HG02870 (cell line): Measurements from ENCODE around the gene SP1.
"Not testable (repeated sequence)": the region's sequence is repeated elsewhere in the genome, so short reads cannot be mapped to it uniquely, and the experiment has no call there.

Experiments
- ATAC-seq: cut with Tn5 transposase; IDR thresholded peaks from one replicate; pipeline ENCODE4 v1.9.1; 2021; ENCODE audit warnings: mild to moderate bottlenecking, moderate library complexity; ENCODE audit not compliant: unreplicated experiment

The SP1 gene

DNA sequence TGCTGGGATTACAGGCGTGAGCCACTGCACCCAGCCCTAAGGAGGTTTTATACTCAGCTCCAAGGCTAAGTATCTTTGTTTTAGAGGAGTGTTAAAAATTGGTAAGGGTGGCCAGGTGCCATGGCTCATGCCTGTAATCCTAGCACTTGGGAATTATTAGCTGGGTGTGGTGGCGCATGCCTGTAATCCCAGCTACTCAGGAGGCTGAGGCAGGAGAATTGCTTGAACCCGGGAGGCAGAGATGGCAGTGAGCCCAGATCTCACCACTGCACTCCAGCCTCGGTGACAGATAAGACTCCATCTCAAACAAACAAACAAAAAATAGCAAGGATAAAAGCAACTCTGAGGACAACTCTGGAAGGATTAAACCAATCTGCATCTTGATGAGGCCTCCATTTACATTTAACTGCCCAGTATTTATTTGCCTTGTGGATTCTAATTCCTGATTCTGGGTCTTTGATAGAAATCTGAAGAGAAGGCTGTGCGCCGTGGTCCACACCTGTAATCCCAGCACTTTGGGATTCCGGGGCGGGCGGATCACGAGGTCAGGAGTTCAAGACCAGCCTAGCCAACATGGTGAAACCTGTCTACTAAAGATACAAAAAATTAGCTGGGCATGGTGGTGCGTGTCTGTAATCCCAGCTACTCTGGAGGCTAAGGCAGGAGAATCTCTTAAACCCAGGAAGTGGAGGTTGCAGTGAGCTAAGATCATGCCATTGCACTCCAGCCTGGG, 64.8 kb downstream of the SP1 start:
- ATAC-seq = not testable (repeated sequence)

DNA sequence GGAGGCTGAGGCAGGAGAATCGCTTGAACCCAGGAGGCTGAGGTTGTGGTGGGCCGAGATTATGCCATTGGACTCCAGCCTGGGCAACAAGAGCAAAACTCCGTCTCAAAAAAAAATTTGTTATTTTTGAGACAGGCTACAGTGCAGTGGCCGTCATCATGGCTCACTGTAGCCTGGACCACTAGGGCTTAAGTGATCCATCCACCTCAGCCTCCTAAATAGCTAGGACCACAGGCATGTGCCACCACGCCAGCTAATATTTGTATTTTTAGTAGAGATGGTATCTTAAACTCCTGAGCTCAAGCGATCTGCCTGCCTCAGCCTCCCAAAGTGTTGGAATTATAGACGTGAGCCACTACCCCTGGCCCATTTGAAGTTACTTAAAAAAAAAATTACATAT, 71.0 kb downstream of the SP1 start:
- no peak for ATAC-seq

GRCh38 chr12:53451661-53452158, 71.7 kb downstream of the SP1 start, which contains the start of gene PCBP2:
Gene PCBP2 (plus strand): TSS chr12:53452102. CDS start chr12:53454801, 2,699 bp downstream.
- ATAC-seq = peak; percentile 96

DNA sequence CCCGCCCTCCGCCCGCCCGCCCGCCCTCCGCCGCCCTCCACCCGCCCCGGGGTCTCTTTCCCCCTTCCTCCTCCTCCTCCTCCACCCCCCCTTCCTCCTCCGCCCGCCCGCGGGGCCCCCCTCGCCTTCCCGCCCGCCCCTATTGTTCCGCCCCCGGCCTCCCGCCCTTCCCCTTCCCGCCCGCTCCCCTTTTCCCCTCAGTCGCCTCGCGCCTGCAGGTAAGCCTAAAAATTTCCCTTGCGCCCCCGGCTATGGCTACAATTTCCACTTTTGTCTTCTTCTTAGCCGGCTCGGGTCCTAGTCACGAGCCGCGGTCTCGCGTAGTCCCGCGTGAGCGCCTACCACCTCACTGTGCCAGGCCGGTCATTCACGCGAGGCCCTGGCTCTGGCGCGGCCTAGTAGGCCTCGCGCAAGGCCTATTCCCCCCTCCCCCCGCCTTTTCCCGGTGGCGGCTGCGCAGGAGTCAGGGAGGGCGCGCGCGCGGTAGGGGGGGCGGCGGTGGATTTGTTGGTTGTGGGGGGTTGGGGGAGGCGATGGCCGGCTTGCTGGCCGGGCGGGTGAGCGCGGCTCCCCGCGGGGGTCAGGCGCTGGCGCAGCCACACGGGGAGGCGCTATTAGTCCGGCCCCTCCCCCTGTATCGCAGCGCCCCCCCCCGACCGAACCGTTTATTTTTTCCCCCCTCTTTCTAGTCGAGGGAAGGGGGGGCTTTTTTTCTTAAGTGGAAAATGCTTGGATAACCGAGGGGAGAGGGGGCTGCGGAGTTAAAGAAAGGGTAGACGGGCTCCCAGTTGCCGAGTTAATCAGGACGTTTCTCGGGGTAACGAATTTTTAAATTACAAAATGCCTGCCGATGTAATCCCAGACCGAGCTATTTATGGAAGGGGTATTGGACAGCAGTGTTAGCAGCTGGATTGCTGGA, 72.4 kb downstream of the SP1 start:
- no peak for ATAC-seq

GRCh38 chr12:53453953-53454640, 74.1 kb downstream of the SP1 start:
- ATAC-seq = no peak

- no peak for ATAC-seq
Measured at GRCh38 chr12:53454707-53455106, 74.7 kb downstream of the SP1 start.

DNA sequence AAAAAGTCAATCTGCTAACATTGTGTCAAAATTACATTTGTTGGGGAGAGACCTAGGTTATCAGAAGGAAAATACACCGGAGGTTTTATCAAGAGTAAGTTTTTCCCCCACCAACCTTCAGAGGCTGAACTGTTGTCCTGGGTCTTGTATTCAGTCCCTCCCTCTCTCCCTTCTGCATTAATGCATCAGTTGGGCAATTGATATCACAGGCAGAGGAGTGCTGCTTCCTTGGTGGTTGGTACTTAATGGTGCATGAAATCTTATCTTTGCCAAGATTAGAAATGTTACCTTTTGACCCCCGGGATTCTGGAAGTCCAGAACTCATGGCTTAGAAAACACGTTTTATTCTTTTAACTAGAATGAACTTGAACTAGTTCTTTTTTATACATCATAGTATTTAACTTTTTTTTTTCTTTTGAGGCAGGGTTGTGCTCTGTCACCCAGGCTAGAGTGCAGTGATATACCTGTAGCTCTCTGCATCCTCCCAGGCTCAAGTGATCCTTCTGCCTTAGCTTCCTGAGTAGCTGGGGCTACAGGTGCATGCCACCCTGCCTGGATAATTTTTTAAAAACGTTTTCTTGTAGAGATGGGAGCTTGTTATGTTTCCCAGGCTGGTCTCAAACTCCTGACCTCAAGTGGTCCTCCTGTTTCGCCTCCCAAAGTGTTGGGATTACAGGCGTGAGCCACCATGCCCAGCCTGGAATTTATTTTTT, 76.8 kb downstream of the SP1 start:
- no peak for ATAC-seq

GRCh38 chr12:53459097-53459496, 79.1 kb downstream of the SP1 start:
- no peak for ATAC-seq

DNA sequence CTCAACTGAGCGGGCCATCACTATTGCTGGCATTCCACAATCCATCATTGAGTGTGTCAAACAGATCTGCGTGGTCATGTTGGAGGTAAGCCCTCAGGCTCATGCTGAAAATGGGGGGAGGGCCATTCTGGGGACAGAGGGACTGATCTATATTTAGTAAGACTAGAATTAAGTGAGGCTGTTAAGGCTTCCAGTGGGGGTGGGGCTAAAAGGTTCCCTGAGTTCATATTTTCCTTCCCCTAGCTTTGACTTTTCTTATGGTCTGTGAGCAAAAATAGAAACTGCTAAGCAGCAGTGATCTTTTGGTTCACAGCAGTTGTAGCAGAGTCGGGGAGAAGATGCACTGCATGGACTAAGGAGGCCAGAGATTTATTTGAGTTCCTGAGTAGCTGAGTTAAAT, 81.1 kb downstream of the SP1 start:
- ATAC-seq = no peak

GRCh38 chr12:53461591-53461990, 81.6 kb downstream of the SP1 start:
- no peak for ATAC-seq

GRCh38 chr12:53462935-53463334, 83.0 kb downstream of the SP1 start:
- no peak for ATAC-seq

DNA sequence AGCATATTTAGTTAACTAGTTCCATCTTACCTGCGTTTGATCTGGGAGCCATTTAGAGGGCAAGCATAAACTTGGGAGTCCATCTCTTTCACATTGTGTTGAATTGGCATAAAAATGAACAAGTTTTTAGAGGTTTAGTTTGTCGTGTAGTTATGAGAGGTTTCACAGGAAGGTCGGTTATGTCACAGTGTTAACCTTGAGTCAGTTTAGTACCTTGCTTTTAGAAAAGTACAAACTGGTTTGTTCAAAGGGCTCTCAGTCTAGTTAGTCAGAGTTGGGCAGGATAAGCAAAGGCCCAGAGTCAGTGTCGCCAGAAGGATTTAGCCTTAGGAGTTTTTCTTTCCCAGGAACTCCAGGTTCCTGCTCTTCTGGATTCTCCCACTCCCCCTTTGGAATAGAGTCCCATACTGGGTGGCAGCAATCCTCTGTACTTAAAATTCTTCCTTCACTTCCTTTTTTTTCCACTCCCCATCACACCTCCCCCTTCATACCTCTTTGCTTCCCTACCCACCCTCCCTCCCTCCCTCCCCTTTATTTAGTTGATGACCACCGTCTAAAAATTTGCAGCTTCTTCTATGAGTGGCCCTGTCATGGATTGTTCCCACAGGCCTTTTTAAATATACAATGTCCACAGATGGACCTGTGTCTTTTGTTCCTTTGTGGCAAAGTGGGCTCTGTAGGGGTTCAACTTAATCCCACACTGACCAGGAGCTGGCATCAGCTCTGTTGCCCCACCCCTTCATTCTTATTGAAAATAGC, 84.0 kb downstream of the SP1 start:
- no peak for ATAC-seq

- no peak for ATAC-seq
Measured at GRCh38 chr12:53464685-53465418, 84.9 kb downstream of the SP1 start.

DNA sequence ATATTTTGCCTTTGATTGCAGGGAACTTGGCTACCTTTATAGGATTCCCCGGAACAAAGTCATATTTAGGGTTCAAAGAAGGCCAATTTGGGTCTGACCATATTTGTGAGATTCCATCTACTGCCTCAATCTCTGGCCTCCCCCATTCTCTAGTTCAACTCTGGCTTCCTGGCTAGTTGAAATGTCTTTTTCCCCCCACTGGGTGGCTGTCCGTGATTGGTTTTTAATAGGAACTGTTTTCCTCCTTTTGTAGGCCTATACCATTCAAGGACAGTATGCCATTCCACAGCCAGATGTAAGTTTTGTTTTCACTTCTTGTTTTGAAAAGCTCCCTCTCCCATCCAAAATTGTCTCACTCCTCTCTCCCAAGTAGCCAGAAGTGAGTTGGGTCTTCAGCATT, 85.7 kb downstream of the SP1 start:
- no peak for ATAC-seq
